Stimulated activated CD4-positive, alpha-beta T cell treated with anti-CD3 and anti-CD28 coated beads, Interleukin-12 subunit alpha, Interleukin-12 subunit beta, amount 100 ng/mL, for 48 hours (primary cell): ENCODE measurements around the gene PLXNC1.
A peak's percentile ranks its signal among the peaks of the same experiment; 100 is the strongest.

ENCODE experiments used
- DNase-seq, 3 donors: peaks; one replicate each; pipeline ENCODE4 v3.0.0-alpha.2; 2020; ENCODE audit warnings: low read depth in 2 of 3, low spot score in 1 of 3

Gene PLXNC1

GRCh38 chr12:94229902-94230301 is 81.5 kb downstream of the PLXNC1 start:
- DNase-seq: no peak

- DNase-seq: no peak
Measured at GRCh38 chr12:94230357-94230905, 82.1 kb downstream of the PLXNC1 start.

GRCh38 chr12:94231709-94232108 is 83.3 kb downstream of the PLXNC1 start:
- DNase-seq: no peak

- no peak for DNase-seq
Measured at GRCh38 chr12:94235848-94236247, 87.5 kb downstream of the PLXNC1 start.

- DNase-seq: no peak
Measured at GRCh38 chr12:94239332-94239993, 91.1 kb downstream of the PLXNC1 start.

GRCh38 chr12:94240171-94240570 is 91.8 kb downstream of the PLXNC1 start:
- no peak for DNase-seq

- no peak for DNase-seq
Measured at GRCh38 chr12:94242901-94243300, 94.5 kb downstream of the PLXNC1 start.

GRCh38 chr12:94244165-94245133 is 96.1 kb downstream of the PLXNC1 start:
- DNase-seq: peak in 2 of 3 donors; percentile 22 to 52

- no peak for DNase-seq
Measured at GRCh38 chr12:94245631-94246383, 97.4 kb downstream of the PLXNC1 start.

- no peak for DNase-seq
Measured at GRCh38 chr12:94247246-94247645, 98.9 kb downstream of the PLXNC1 start.

- no peak for DNase-seq
Measured at GRCh38 chr12:94248582-94248981, 100.2 kb downstream of the PLXNC1 start.

GRCh38 chr12:94250130-94250529 is 101.8 kb downstream of the PLXNC1 start:
- DNase-seq: no peak

GRCh38 chr12:94254270-94254669 is 105.9 kb downstream of the PLXNC1 start:
- no peak for DNase-seq

- DNase-seq: no peak
Measured at GRCh38 chr12:94255006-94255405, 106.6 kb downstream of the PLXNC1 start.

- DNase-seq: no peak
Measured at GRCh38 chr12:94255428-94255827, 107.1 kb downstream of the PLXNC1 start.

- DNase-seq: no peak
Measured at GRCh38 chr12:94258593-94258992, 110.2 kb downstream of the PLXNC1 start.

GRCh38 chr12:94260017-94260416 is 111.6 kb downstream of the PLXNC1 start:
- no peak for DNase-seq

- DNase-seq: no peak
Measured at GRCh38 chr12:94260717-94261116, 112.3 kb downstream of the PLXNC1 start.

GRCh38 chr12:94261119-94261518 is 112.7 kb downstream of the PLXNC1 start:
- no peak for DNase-seq

- DNase-seq: no peak
Measured at GRCh38 chr12:94261786-94262185, 113.4 kb downstream of the PLXNC1 start.
